IPS-NIHi11 (cell line): ENCODE results near the gene BARHL2.
A peak's percentile ranks its signal among the peaks of the same experiment; 100 is the strongest.

ENCODE experiments used
- DNase-seq: peaks from one replicate; pipeline ENCODE4 v3.0.0; 2012; ENCODE audit warnings: mixed read lengths, low spot score

Gene BARHL2

DNA sequence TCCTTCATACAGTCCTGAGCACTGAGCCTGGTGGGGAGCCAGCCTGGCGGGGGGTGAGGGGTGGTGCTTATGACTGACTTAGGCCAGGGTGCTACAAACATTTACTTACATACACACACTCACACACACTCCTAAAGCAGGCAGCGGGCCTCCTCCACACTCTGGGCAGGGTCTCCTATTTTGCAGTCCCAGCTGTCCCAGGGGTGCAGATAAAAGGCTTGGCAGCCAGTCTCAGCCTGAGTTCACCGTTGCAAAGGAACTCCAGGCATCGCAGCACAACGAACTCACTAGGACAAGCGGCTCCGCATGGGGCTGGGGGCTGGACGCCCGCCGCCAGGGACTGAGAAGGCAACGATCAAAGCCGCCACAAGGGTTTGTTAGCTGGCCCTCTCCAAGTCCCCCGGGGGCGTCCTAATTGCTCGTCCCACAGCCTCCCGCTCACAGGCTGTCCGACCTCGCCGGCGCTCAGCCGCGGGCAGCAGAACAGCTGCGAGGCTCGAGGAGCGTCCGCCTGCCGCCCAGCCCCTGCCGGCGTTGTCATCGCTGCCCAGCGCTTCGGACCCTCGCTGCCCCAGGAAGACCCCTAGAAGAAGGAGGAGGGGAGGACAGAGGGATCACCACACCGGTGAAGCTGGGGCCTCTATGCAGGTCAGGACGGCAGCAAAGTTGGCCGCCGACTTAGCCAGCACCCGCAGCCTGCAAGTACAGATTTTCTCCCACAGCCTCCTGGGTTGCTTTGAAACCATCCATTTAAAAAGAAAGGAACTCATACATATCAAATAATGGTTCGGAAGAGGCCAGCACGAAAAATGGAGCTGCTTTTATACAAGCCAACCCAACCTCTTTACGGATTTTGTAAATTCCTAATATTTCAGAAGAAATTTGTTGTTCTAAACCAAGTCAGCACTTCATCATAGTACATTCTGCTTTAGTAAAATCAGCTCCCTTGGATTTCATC, 6.2 kb downstream of the BARHL2 start:
- no peak for DNase-seq

DNA sequence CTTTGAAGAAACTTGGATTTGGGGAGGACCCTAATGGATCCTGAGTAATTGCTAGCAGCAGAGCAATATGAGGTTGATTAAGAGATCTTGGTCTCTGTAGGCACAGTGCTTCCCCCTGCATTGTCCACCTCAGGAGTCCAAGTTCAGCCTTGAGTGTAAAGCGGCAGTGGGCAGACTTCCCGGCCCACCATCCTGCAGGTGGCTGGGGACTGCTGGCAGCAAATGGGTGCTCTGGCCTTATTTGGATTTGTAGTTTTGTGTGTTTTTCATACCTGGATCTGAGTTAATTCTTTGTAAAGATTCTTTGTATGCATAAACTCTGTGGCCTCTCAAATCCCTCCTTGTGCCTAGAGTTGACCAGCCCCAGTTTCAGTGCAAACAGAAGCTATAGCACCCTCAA, 7.6 kb downstream of the BARHL2 start:
- no peak for DNase-seq

DNA sequence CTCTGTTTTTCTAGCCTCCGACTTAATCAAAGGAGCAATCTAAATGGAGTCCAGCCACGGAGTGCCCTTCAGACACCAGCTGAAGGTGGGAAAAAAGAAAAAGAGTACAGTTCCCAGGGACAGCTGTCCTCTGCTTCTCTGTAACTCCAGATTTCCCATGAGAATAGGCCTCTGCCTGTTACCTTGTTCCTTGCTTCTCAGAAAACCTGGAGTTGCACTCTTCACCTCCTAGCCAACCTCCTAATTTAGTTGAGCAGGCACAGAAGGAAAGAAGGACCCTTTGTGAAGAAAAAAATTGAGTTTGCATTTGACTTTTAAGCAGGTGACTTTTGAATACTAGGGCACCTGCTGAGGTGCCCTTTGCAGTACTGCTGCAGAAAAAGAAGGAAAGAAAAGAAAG, 8.3 kb downstream of the BARHL2 start:
- DNase-seq = no peak

DNA sequence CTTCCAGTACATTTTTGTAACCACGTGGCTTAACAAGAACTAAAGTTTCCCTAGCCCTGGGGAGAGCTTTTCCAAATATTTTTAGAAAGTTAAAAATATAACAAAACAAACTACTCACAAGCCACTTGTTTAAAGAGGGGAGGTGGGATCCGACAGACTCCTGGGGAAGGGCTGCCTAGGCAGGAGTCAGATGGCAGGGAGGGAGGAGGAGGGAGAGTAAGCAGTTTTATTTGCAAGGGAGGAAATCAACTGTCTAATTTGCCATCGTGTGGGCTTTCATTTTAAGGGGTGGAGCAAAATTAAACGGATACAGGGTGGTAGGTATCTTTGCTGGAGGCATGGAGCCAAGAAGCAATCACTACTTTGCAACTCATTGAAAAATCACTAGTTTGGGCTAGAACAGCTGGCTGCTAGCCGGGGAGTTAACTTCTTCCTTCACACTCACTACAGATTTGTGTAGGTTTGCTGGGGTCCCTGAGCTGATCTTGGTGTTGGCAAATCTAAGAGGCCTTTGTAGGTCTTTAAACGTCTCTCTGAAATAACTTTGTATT, 8.8 kb downstream of the BARHL2 start:
- DNase-seq = no peak

DNA sequence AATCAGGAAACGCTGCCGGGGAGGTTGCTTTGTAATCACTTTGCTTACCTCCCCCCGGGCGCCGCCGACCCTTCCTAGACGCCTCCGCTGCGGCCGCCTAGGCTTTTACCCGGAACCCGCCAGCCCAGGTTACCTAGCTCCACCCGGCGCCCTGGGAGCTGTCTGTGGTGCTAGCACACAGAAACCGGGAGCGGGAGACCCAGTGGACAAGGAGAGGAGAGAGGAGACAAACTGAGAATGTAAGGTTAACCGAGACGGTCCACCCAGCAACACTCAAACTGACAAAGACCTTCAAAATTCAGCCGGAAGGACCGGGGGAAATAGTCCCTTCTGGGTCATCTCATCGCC, 9.8 kb downstream of the BARHL2 start:
- peak; percentile 87 for DNase-seq

DNA sequence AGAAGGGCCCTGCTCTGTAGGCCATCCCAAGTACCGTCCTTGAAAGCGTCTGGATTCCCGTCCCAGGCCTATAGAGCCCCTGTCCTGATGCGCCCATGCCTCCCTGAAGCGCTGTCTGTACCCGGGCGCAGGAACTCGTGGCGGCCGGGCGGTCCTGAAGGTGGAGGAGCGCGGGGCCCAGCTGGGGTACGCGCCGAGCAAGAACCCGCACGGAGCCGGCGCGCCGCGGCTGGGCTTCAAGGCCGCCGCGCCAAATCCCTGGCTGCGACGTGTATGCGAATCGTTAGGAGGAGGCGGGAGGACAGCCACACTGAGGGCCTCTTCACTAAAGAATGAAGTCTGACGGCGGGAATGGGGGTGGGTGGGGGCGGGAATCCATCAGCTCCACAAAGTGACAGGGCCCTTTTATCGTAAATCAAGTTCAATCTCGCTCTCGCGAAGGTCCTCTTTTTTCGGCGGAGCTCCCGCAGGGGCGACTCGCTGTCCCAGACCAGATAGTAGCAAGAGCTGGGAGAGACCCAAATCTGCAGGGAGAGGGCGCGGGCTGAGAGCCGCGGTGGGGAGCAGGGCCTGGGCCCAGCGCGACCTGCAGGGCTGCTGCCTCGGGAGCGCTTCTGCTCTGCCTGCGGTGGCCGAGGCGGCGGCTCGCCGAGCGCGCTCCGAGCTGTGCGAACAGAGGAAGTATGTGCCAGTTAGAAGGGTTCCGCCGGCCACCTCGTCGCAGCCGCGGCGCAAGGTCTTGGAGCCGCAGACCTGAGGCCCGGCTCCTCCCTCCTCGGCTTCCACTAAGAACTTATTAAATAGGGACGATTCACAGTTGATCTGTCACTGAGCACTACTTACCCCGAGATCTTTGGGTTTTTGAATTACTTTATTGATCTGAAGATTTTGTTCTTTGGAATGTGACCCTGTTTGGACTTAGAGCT, 10.4 kb downstream of the BARHL2 start:
- DNase-seq = peak; percentile 64

DNA sequence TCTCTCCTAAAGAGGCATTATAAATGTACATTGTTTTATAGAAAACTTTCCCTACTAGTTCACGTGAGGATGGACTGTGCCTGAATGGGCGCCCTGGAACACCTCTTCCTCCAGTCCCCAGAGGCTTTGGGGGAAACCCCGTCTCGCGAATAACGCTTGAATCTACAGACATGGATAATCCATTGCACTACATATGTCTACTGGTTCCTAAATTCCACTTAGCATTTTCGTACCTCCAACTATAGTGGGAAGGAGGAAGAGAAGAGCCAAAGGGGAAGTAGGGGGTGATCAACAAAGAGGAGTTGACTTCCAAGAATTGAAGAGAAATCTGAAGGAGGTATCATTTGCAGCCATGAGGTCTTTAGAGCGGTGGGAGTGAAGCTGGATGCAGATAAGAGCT, 11.1 kb downstream of the BARHL2 start:
- no peak for DNase-seq

DNA sequence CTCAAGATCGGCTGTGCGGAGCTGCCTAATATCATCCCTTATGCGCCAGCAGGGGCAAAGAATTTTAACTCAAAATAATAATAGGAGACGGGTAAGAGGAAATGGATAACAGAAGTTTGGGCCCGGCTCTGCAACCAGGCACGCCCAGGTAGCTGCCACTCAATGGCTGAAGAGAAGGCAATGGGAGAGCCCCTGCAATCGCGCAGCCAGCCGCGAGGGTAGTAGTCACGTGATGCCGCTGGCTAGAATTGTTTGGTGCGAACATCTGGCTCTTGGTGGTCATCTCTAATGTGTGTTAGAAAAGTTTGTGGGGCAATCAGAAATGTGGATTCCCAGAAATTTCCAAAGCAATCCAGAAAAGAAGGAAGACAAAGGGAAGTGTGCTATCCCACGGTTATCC, 12.3 kb downstream of the BARHL2 start:
- DNase-seq = peak; percentile 76

DNA sequence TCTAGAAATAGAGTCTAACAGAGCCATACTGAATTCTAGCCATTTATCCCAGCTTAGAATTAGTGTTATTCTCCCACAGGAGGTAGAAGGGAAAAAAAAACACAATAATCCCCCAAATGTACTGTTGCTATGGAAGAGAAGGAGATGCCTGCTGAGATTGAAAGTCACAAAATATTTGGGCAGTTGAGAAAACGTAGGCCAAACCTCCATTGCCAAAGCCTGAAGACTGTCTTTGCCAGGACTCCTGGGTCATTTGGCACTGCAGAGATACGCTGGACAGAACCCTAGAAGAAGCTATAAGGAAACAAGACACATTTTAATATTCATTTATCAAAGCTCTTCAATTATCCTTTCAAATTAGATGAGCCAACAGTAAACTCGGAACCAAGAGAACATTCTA, 22.3 kb downstream of the BARHL2 start:
- DNase-seq = no peak

DNA sequence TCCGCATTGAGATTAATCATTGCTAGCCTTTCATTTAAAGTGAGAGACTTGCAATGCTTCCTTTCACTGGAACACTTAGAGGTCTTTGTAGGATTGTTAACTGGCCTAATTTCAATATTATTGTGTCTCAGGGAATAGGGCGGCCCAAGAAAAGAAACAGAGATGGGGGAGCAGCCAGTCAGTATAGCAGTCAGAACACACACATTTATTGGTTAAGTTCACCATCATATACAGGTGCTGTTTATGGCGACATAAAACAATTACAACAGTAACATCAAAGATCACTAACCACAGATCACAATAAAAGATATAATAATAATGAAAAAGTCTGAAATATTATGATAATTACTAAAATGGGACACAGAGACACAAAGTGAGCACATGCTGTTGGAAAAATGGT, 29.4 kb downstream of the BARHL2 start:
- no peak for DNase-seq

DNA sequence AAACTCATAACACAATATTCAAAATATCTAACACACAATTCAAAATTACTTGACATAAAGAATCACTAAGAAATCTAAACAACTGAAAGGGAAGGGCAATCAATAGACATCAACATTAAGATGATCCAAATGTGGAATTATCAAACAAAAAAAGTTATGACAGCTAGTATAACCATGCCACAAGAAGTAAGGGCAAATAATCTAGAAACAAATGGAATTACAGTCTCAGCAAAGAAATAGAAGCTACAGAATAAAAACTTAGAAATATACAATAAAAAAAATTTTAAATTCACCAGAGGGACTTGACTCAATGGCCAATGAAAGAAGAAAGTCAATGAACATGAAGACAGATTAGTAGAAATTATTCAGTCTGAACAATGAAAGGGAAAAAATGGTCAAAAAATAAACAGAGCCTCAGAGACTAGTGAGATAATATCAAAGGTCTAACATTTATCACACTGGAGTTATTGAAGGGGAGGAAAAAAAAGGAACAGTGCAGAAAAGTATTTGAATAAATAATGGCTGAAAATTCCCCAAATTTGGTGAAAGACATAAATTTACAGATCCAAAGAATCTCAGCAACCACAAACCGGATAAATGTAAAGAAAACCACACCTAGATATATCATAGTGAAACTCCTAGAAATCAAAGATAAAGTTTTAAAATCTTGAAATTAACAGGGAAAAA, 41.8 kb downstream of the BARHL2 start:
- DNase-seq = no peak

DNA sequence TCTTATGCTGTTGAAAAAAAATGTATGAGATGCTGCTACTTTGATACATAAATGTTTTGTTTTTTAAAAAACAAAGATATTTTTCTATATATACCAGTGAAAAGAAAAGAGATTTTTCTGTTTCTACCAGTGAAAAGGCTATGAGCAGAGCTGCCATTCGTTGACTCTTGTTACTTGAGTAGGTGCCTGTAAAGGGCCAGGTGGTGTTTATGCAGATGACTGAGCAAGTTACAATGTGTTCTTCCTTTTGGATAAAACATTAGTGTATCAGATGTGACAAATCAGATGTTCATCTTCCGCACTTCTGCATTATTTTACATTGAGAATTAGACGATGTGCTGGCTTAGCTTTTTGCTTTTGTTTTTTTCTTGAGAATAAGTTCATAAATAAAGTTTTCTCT, 45.4 kb downstream of the BARHL2 start:
- no peak for DNase-seq

DNA sequence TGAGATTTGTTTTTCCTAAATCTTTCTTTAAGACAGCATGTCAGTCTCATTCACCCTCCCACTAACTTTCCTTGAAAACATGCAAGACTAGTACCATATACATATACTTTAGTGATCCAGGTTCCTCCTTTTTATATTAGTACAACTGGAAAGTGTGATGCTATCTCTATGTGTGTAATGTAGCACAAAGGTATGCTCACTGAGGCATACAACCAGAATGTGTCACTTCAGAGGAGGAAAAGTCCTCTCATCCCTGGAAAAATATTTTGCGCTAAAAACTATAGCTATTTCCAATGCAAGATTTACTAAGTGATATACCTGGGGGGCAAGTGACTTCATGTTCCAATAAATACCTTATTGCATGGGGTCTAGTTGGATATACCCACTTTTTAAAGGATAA, 45.9 kb downstream of the BARHL2 start:
- DNase-seq = no peak
